NCI-H526 (cell line): ENCODE measurements around the gene SCAMP5.
A peak's percentile ranks its signal among the peaks of the same experiment; 100 is the strongest.

Source experiments
- DNase-seq, 2 experiments: peaks; one replicate each; lab custom pipeline; 2025; lab: John Stamatoyannopoulos, UW

The SCAMP5 gene

GRCh38 chr15:74976159-74976558, 19.2 kb upstream of the SCAMP5 start:
- no peak for DNase-seq

GRCh38 chr15:74977599-74977998, 17.8 kb upstream of the SCAMP5 start:
- no peak for DNase-seq

GRCh38 chr15:74978077-74978476, 17.3 kb upstream of the SCAMP5 start:
- no peak for DNase-seq

GRCh38 chr15:74978503-74978902, 16.9 kb upstream of the SCAMP5 start:
- DNase-seq, result no peak

GRCh38 chr15:74982183-74982582, 13.2 kb upstream of the SCAMP5 start:
- no peak for DNase-seq

GRCh38 chr15:74983725-74984231, 11.6 kb upstream of the SCAMP5 start:
- no peak for DNase-seq

GRCh38 chr15:74988007-74988800, 7.2 kb upstream of the SCAMP5 start:
- peak in 1 of 2 experiments; percentile 79 for DNase-seq

GRCh38 chr15:74989527-74989926, 5.8 kb upstream of the SCAMP5 start:
- no peak for DNase-seq

- DNase-seq, result no peak
These were observed 2.7 kb upstream of the SCAMP5 start for GRCh38 chr15:74992619-74993018.

- DNase-seq, result no peak
These were observed 1.1 kb upstream of the SCAMP5 start for GRCh38 chr15:74994236-74994635.

GRCh38 chr15:74994685-74995084, 678 bp upstream of the SCAMP5 start:
- no peak for DNase-seq

GRCh38 chr15:74995779-74996765, 709 bp downstream of the SCAMP5 start:
- peak; percentile 44 to 65 for DNase-seq

GRCh38 chr15:74997141-74997540, 1.8 kb downstream of the SCAMP5 start:
- DNase-seq, result no peak

- no peak for DNase-seq
These were observed 2.2 kb downstream of the SCAMP5 start for GRCh38 chr15:74997543-74997942.

GRCh38 chr15:75001310-75001709, 5.9 kb downstream of the SCAMP5 start:
- no peak for DNase-seq

GRCh38 chr15:75002398-75002797, 7.0 kb downstream of the SCAMP5 start:
- DNase-seq, result no peak

- no peak for DNase-seq
These were observed 11.9 kb downstream of the SCAMP5 start for GRCh38 chr15:75007216-75007615.

- no peak for DNase-seq
These were observed 12.9 kb downstream of the SCAMP5 start for GRCh38 chr15:75008221-75008625.

GRCh38 chr15:75008629-75009326, 13.4 kb downstream of the SCAMP5 start:
- no peak for DNase-seq

GRCh38 chr15:75016431-75016830, 21.1 kb downstream of the SCAMP5 start:
- DNase-seq, result no peak

GRCh38 chr15:75019916-75020315, 24.6 kb downstream of the SCAMP5 start:
- peak in 1 of 2 experiments; percentile 14 for DNase-seq

- no peak for DNase-seq
These were observed 26.0 kb downstream of the SCAMP5 start for GRCh38 chr15:75021341-75021740.
